Adrenal gland (tissue), 5 donors: Measurements from ENCODE around the gene MLXIPL.

Source experiments
- CTCF ChIP-seq, 6 experiments: fragments of 450-650 bp in 4 of 6; fragments of 200-600 bp in 2 of 6; sonication (generic) in 1 of 6; IDR thresholded peaks; 1 replicate in 5 of 6; 2 replicates in 1 of 6; pipeline versions ENCODE4 v1.5.1 to v1.8.0; 2016 to 2021; ENCODE audit warnings: antibody characterized with exemption in 6 of 6, mild to moderate bottlenecking in 2 of 6, moderate library complexity in 1 of 6
- POLR2A ChIP-seq, 2 donors: fragments of 450-650 bp; IDR thresholded peaks; one replicate each; pipeline ENCODE4 v1.6.1; 2017; ENCODE audit warnings: antibody characterized with exemption in 2 of 2, mild to moderate bottlenecking in 2 of 2, moderate library complexity in 1 of 2
- donor health status: DM: no; HTN: no; CAD: no.

- TF ChIP-seq CTCF (IDR thresholded peaks at IDR 0.05): no peak
- TF ChIP-seq POLR2A (IDR thresholded peaks at IDR 0.05): no peak
Observed at GRCh38 chr7:73610105-73610504, 14.2 kb downstream of the MLXIPL start.
